ENCODE measurements around the gene KRT27. TPM values are rescaled to one million over a fixed set of nuclear protein-coding genes. Genes with fewer than 3 reads are reported as not detected.
"Not testable (repeated sequence)": the region's sequence is repeated elsewhere in the genome, so short reads cannot be mapped to it uniquely, and the experiment has no call there.

The KRT27 gene
- total RNA-seq, 1 experiment from 2014 or later, result not detected

DNA sequence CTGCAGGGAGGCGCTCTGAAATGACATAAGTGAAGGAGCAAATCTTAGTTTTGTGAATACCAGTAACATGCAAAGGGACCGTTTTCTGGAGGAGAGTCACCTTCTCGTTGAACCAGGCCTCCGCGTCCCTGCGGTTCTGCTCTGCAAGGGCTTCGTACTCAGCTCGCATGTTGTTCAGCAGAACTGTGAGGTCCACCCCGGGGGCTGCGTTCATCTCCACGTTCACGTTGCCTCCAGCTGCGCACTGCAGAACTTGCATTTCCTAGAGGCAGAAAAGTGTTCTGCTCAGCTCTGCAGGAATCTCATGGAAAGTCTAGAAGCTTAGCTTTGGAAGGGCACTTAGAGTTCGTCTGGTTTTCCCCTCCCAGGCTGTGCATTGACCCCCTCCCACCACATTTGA lies 31.3 kb downstream of the KRT27 start:
- no peaks in the 10 kb centered on the region for H4K20me1 ChIP-seq (ENCODE audit: low read length)
- no peaks in the 10 kb centered on the region for H3K79me2 ChIP-seq (ENCODE audit: low read length)
- no peak overlapping the region for H3K27ac ChIP-seq (ENCODE audit: low read length)
- H3K36me3 ChIP-seq (ENCODE audit: low read depth, low read length), result no peaks in the 10 kb centered on the region
- no peaks in the 10 kb centered on the region for H3K27me3 ChIP-seq (ENCODE audit: low read length)
- no peak overlapping the region for H3K9ac ChIP-seq (ENCODE audit: low read length)
- ChIA-PET CTCF (no interaction called here), POLR2A (ENCODE audit: unreplicated experiment) (no interaction called here)
- DNase-seq, result no peak
- intact Hi-C loops (cut with micrococcal nuclease), result no loop called here
- no peak for ATAC-seq
- no peaks in the 10 kb centered on the region for H3F3A ChIP-seq (ENCODE audit: low read length, unreplicated experiment)
- no peak overlapping the region for H3K4me2 ChIP-seq (ENCODE audit: low read length)
- H2AFZ ChIP-seq (ENCODE audit: low read length), result no peak overlapping the region
- no peaks in the 10 kb centered on the region for H3K9me3 ChIP-seq (ENCODE audit: low read length)
- BruUV-seq (replicated peaks), result no TSS peak
- H3K4me3 ChIP-seq (ENCODE audit: low read length), result no peak overlapping the region
- no peaks in the 10 kb centered on the region for H3K9me2 ChIP-seq (replicated peaks; ENCODE audit: low read length)
- H3K4me1 ChIP-seq (ENCODE audit: insufficient read depth, low read length), result no peaks in the 10 kb centered on the region
- no peak for TF ChIP-seq EZH2phosphoT487 (IDR thresholded peaks at IDR 0.05; ENCODE audit: borderline replicate concordance, low read length)
- TF ChIP-seq EZH2 (IDR thresholded peaks at IDR 0.05; ENCODE audit: low read length, unreplicated experiment), result no peak
- TF ChIP-seq, protein P1, sequence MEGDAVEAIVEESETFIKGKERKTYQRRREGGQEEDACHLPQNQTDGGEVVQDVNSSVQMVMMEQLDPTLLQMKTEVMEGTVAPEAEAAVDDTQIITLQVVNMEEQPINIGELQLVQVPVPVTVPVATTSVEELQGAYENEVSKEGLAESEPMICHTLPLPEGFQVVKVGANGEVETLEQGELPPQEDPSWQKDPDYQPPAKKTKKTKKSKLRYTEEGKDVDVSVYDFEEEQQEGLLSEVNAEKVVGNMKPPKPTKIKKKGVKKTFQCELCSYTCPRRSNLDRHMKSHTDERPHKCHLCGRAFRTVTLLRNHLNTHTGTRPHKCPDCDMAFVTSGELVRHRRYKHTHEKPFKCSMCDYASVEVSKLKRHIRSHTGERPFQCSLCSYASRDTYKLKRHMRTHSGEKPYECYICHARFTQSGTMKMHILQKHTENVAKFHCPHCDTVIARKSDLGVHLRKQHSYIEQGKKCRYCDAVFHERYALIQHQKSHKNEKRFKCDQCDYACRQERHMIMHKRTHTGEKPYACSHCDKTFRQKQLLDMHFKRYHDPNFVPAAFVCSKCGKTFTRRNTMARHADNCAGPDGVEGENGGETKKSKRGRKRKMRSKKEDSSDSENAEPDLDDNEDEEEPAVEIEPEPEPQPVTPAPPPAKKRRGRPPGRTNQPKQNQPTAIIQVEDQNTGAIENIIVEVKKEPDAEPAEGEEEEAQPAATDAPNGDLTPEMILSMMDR (conservative IDR thresholded peaks at IDR 0.05; ENCODE audit: low read depth, low read length), result no peak

DNA sequence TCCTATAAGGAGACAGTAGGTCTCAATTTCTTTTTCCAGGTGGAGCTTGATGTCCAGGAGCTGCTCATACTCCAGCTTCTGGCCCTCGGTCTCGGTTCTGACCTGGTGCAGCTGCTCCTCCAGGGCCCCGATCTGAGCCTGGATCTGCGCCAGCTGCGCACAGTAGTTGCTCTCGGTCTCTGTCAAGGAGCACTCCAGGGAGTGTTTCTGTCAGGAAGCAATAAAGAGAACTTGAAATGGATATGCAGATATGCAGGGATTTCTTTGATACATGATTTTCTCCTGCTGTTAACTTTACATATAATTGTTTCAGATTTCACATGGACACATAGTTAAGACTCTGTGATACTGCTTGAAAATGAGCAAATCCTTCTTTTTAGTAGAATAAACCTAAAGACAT lies 32.0 kb downstream of the KRT27 start:
- H3K79me2 ChIP-seq (ENCODE audit: low read length), result no peaks in the 10 kb centered on the region
- TF ChIP-seq EZH2 (IDR thresholded peaks at IDR 0.05; ENCODE audit: low read length, unreplicated experiment) (no peak), EZH2phosphoT487 (IDR thresholded peaks at IDR 0.05; ENCODE audit: borderline replicate concordance, low read length) (no peak)
- TF ChIP-seq, protein P1 (conservative IDR thresholded peaks at IDR 0.05; ENCODE audit: low read depth, low read length), result no peak
- H3K27ac ChIP-seq (ENCODE audit: low read length), result no peak overlapping the region
- no peak overlapping the region for H2AFZ ChIP-seq (ENCODE audit: low read length)
- ATAC-seq (no peak), DNase-seq (no peak)
- no peak overlapping the region for H3K9ac ChIP-seq (ENCODE audit: low read length)
- ChIA-PET POLR2A (ENCODE audit: unreplicated experiment) (no interaction called here), CTCF (no interaction called here)
- no peak overlapping the region for H3K4me2 ChIP-seq (ENCODE audit: low read length)
- H3K4me1 ChIP-seq (ENCODE audit: insufficient read depth, low read length), result no peaks in the 10 kb centered on the region
- no peaks in the 10 kb centered on the region for H3K9me2 ChIP-seq (replicated peaks; ENCODE audit: low read length)
- no peaks in the 10 kb centered on the region for H3K9me3 ChIP-seq (ENCODE audit: low read length)
- no peaks in the 10 kb centered on the region for H4K20me1 ChIP-seq (ENCODE audit: low read length)
- no peak overlapping the region for H3K4me3 ChIP-seq (ENCODE audit: low read length)
- H3F3A ChIP-seq (ENCODE audit: low read length, unreplicated experiment), result no peaks in the 10 kb centered on the region
- intact Hi-C loops (cut with micrococcal nuclease), result no loop called here
- H3K27me3 ChIP-seq (ENCODE audit: low read length), result no peaks in the 10 kb centered on the region
- BruUV-seq (replicated peaks), result no TSS peak
- H3K36me3 ChIP-seq (ENCODE audit: low read depth, low read length), result no peaks in the 10 kb centered on the region

DNA sequence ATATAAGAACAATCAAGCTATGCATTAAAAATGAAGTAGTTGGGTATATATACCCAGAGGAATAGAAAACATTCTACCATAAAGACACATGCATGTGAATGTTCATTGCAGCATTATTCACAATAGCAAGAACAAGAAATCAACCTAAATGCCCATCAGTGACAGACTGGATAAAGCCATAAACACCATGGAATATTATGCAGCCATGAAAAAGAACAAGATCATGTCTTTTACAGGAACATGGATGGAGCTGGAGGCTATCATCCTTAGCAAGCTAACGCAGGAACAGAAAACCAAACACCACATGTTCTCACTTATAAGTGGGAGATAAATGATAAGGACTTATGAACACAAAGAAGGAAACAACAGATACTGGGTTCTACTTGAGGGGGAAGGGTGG lies 33.7 kb downstream of the KRT27 start:
- intact Hi-C loops (cut with micrococcal nuclease); H3K4me1 ChIP-seq (ENCODE audit: insufficient read depth, low read length); POLR2A ChIA-PET (ENCODE audit: unreplicated experiment); CTCF ChIA-PET; H3K9me3 ChIP-seq (ENCODE audit: low read length); H3K9ac ChIP-seq (ENCODE audit: low read length); H3K9me2 ChIP-seq (replicated peaks; ENCODE audit: low read length); H3K4me2 ChIP-seq (ENCODE audit: low read length); H4K20me1 ChIP-seq (ENCODE audit: low read length); DNase-seq; H3K27ac ChIP-seq (ENCODE audit: low read length); BruUV-seq (replicated peaks); H3K27me3 ChIP-seq (ENCODE audit: low read length); H3K79me2 ChIP-seq (ENCODE audit: low read length); ATAC-seq; H2AFZ ChIP-seq (ENCODE audit: low read length); H3F3A ChIP-seq (ENCODE audit: low read length, unreplicated experiment); H3K36me3 ChIP-seq (ENCODE audit: low read depth, low read length); H3K4me3 ChIP-seq (ENCODE audit: low read length): not testable (repeated sequence)

All from PC-3 (cell line).